ENCODE measurements around the gene TOX4. TPM values are rescaled to one million over a fixed set of nuclear protein-coding genes. Genes with fewer than 3 reads are reported as not detected.
A peak's percentile ranks its signal among the peaks of the same experiment; 100 is the strongest.

Gene TOX4
- total and polyA plus RNA-seq, 2 of the 8 experiments (the other 6 are each of a cell fraction or from before 2014, with no cell fraction given): 51.5 to 58.3 TPM

- Histone ChIP-seq H3K18ac (ENCODE audit: extremely low read depth, low read length) (peak overlapping the region; percentile 85; the same call in 1 of the 2 replicates), H2BK12ac (ENCODE audit: low read depth, low read length) (no peak overlapping the region; the same call in 1 of the 2 replicates), H3K4ac (replicated peaks; ENCODE audit: insufficient read length, low read depth, low read length) (no peak overlapping the region), H3K79me2 (ENCODE audit: control insufficient read depth in 1 of 2, insufficient read depth in 2 of 2, low read length in 2 of 2) (peaks cover 24 to 53% of the 10 kb centered on the region in 2 experiments), H3K27me3 (replicated peaks in 1 of 4; ENCODE audit: control insufficient read depth in 3 of 4, extremely low read depth in 1 of 4, insufficient read depth in 3 of 4, low read length in 3 of 4) (no peaks in the 10 kb centered on the region), H4K5ac (ENCODE audit: insufficient read length, low read depth, low read length) (peak overlapping the region; percentile 1), H3K4me1 (replicated peaks in 1 of 4; ENCODE audit: control insufficient read depth in 3 of 4, insufficient read depth in 4 of 4, low read length in 3 of 4) (peaks cover 0 to 4% (median 1%) of the 10 kb centered on the region in 4 experiments; a peak in 3 of 7 replicates), H3K4me3 (ENCODE audit: extremely low read depth in 1 of 4, insufficient read depth in 2 of 4, low read depth in 3 of 4, low read length in 4 of 4) (peak overlapping the region; percentile 87 to 98 (median 94)), H3K79me1 (ENCODE audit: low read depth, low read length) (no peaks in the 10 kb centered on the region; the same call in 1 of the 2 replicates), H3K36me3 (ENCODE audit: control insufficient read depth in 2 of 4, insufficient read depth in 4 of 4, low read length in 3 of 4) (peaks cover 0 to 14% (median 3%) of the 10 kb centered on the region in 4 experiments; a peak in 3 of 8 replicates), H3K9me3 (ENCODE audit: insufficient read depth in 2 of 2, low read depth in 1 of 2, low read length in 1 of 2) (no peaks in the 10 kb centered on the region), H2AFZ (ENCODE audit: low read length) (no peak overlapping the region), H2BK15ac (ENCODE audit: low read length) (no peak overlapping the region), H3K9ac (replicated peaks in 1 of 4; ENCODE audit: extremely low read depth in 1 of 4, low read depth in 3 of 4, low read length in 3 of 4) (peak overlapping the region; percentile 90 to 97 (median 95)), H3K56ac (replicated peaks; ENCODE audit: insufficient read length, low read depth, low read length) (peak overlapping the region; percentile 27), H3K14ac (ENCODE audit: insufficient read length) (no peak overlapping the region), H2BK5ac (ENCODE audit: low read depth, low read length) (peak overlapping the region; percentile 75), H2AK5ac (ENCODE audit: low read depth, low read length) (peak overlapping the region; percentile 60; the same call in 1 of the 2 replicates), H3K23ac (ENCODE audit: insufficient read length) (no peak overlapping the region), H4K20me1 (replicated peaks in 1 of 2; ENCODE audit: control insufficient read depth in 1 of 2, insufficient read depth in 2 of 2, low read length in 2 of 2) (peaks cover 2 to 8% of the 10 kb centered on the region in 2 experiments), H3K27ac (ENCODE audit: low read depth, low read length) (peak overlapping the region; percentile 86), H4K91ac (replicated peaks; ENCODE audit: insufficient read length, low read length) (no peak overlapping the region), H2BK20ac (ENCODE audit: low read length) (no peak overlapping the region), H3K4me2 (ENCODE audit: insufficient read depth in 1 of 2, low read depth in 2 of 2, low read length in 2 of 2) (peak overlapping the region; percentile 79 to 98), H2BK120ac (replicated peaks; ENCODE audit: low read depth, low read length) (no peak overlapping the region), H3K23me2 (ENCODE audit: low read depth, low read length) (peaks cover 7% of the 10 kb centered on the region), H4K8ac (ENCODE audit: extremely low read depth, insufficient read depth, low read length) (peak overlapping the region; percentile 90; the same call in 1 of the 2 replicates)
- TF ChIP-seq USF2 (IDR thresholded peaks at IDR 0.05; ENCODE audit: low read length) (no peak), POLR2A (IDR thresholded peaks at IDR 0.05; ENCODE audit: control extremely low read depth in 1 of 2, low read depth in 2 of 2, low read length in 2 of 2) (no peak), SIN3A (conservative IDR thresholded peaks at IDR 0.05 in 1 of 2, IDR thresholded peaks at IDR 0.05 in 1 of 2; ENCODE audit: low read depth in 1 of 2, low read length in 2 of 2) (peak in 1 of 2 experiments; percentile 56; a peak in 1 of 4 replicates), HDAC6 (IDR thresholded peaks at IDR 0.05; ENCODE audit: low read depth, low read length) (no peak), SIRT6 (IDR thresholded peaks at IDR 0.05; ENCODE audit: low read length) (no peak), POLR2AphosphoS5 (IDR thresholded peaks at IDR 0.05; ENCODE audit: low read depth, low read length) (no peak)
- no peak for DNase-seq (ENCODE audit: low read depth in 1 of 2, low spot score in 2 of 2)
- POLR2A ChIA-PET (ENCODE audit: partially characterized antibody): interaction anchor here (0.6 to 4.0 kb wide), 19 partner anchors 10 to 445 kb away, joined by 3 to 62 read pairs (median 3); partner anchors contain the start of gene TOX4
- WGBS, 2 experiments (ENCODE audit: extremely low coverage in 1 of 2, insufficient coverage in 1 of 2, insufficient read length in 1 of 2, insufficient replicate concordance in 2 of 2, low coverage in 1 of 2, low lambda C conversion rate in 2 of 2, missing lambda C conversion rate in 1 of 2): 0% methylated on average over 14 of the region's 17 CpGs; no CpG with 5 or more reads in 1 of the 2 experiments
- CTCF ChIA-PET (ENCODE audit: partially characterized antibody): interaction anchor here (0.6 to 3.7 kb wide), 11 partner anchors 9 to 101 kb away, joined by 3 to 16 read pairs (median 5); partner anchors contain the start of gene TOX4
- no peak for FAIRE-seq
Measured at GRCh38 chr14:21455592-21455911, 21.4 kb upstream of the TOX4 start.
